K562 (cell line): ENCODE measurements around the gene TEKT2. TPM values are rescaled to one million over a fixed set of nuclear protein-coding genes. Genes with fewer than 3 reads are reported as not detected.

ENCODE experiments used
- ATAC-seq: fragments of 200-7000 bp; cut with Tn5 transposase; 3 replicates; pipeline ENCODE4 v1.9.1; 2020; ENCODE audit warnings: moderate library complexity
- BruUV-seq: library from RNA; stranded (reverse); fragments of 400-500 nt; replicated peaks from 2 replicates; lab custom pipeline; 2021; lab: Mats Ljungman, UMichigan
- CTCF ChIA-PET: fragments of 300-600 bp; formaldehyde crosslinking; extraction: SDS; loops from one replicate; lab custom pipeline; 2021; ENCODE audit warnings: low intra/inter-chr PET ratio; lab: Yijun Ruan, JAX
- POLR2A ChIA-PET: fragments of 300-600, 350-650 bp; sonication (Branson Sonifier 250); formaldehyde crosslinking; extraction: SDS; loops from one replicate; lab custom pipeline; 2021; ENCODE audit warnings: antibody characterized with exemption, inconsistent platforms; lab: Yijun Ruan, JAX
- DNase-seq, 4 experiments: peaks; one replicate each; pipeline versions ENCODE4 v3.0.0 to v3.0.0-alpha.2; 2011 to 2018; ENCODE audit warnings: low spot score in 3 of 4, mixed read lengths in 3 of 4; ENCODE audit errors: extremely low read depth in 1 of 4
- FAIRE-seq: peaks from 2 replicates; lab custom pipeline; 2011; peaks lifted over from hg19 to GRCh38; lab: Jason Lieb, UNC
- H2AFZ ChIP-seq: 2 replicates; pipeline ENCODE4 v1.6.0; 2011; ENCODE audit warnings: low read depth, low read length, control low read depth, inconsistent platforms
- H3K27ac ChIP-seq: fragments of 200-600 bp; 3 replicates; pipeline ENCODE4 v1.8.0; 2011; ENCODE audit warnings: low read depth, mild to moderate bottlenecking, control low read depth, inconsistent platforms, low read length, moderate library complexity, mixed read lengths; ENCODE audit errors: extremely low read depth
- H3K27me3 ChIP-seq, 2 experiments: fragments of 300-600 bp in 1 of 2; 2 replicates in 1 of 2; 3 replicates in 1 of 2; pipeline versions ENCODE4 v1.6.0 to v1.8.0; 2011; ENCODE audit warnings: inconsistent platforms in 2 of 2, low read length in 2 of 2, mild to moderate bottlenecking in 1 of 2, mixed read lengths in 1 of 2, moderate library complexity in 1 of 2; ENCODE audit not compliant: control insufficient read depth in 2 of 2, insufficient read depth in 2 of 2
- H3K36me3 ChIP-seq: fragments of 300-600 bp; 3 replicates; pipeline ENCODE4 v1.8.0; 2011; ENCODE audit warnings: mild to moderate bottlenecking, low read length, inconsistent platforms; ENCODE audit not compliant: control insufficient read depth, insufficient read depth
- H3K4me1 ChIP-seq, 2 experiments: fragments of 200-600 bp in 1 of 2; replicated peaks in 1 of 2; 2 replicates in 1 of 2; 3 replicates in 1 of 2; pipeline versions ENCODE4 v1.5.1 to v1.8.0; 2011; ENCODE audit warnings: inconsistent platforms in 2 of 2, low read length in 2 of 2, mild to moderate bottlenecking in 1 of 2, mixed read lengths in 1 of 2, moderate library complexity in 1 of 2; ENCODE audit not compliant: control insufficient read depth in 2 of 2, insufficient read depth in 2 of 2
- H3K4me2 ChIP-seq: 2 replicates; pipeline ENCODE4 v1.6.1; 2011; ENCODE audit warnings: low read length, control low read depth, inconsistent platforms, mixed read lengths; ENCODE audit not compliant: insufficient read depth
- H3K4me3 ChIP-seq: fragments of 200-600 bp; sonication (generic), shearing (Covaris generic); 2 replicates; pipeline ENCODE4 v1.5.1; 2016; ENCODE audit warnings: control low read depth, inconsistent platforms
- H3K79me2 ChIP-seq: fragments of 200-600 bp; 3 replicates; pipeline ENCODE4 v1.8.0; 2011; ENCODE audit warnings: low read length, inconsistent platforms; ENCODE audit not compliant: control insufficient read depth, insufficient read depth
- H3K9ac ChIP-seq, 2 experiments: 2 replicates each; pipeline versions ENCODE4 v1.6.0 to v1.6.1; 2011; ENCODE audit warnings: low read depth in 2 of 2, low read length in 2 of 2, control low read depth in 1 of 2, inconsistent platforms in 1 of 2, mild to moderate bottlenecking in 1 of 2, mixed read lengths in 1 of 2; ENCODE audit not compliant: insufficient read depth in 1 of 2
- H3K9me1 ChIP-seq: one replicate; pipeline ENCODE4 v1.6.0; 2011; ENCODE audit warnings: inconsistent platforms, mild to moderate bottlenecking, low read length, moderate library complexity; ENCODE audit not compliant: control insufficient read depth, insufficient read depth
- H3K9me3 ChIP-seq: replicated peaks from 2 replicates; pipeline ENCODE4 v1.5.1; 2011; ENCODE audit warnings: low read depth, low read length, inconsistent platforms; ENCODE audit not compliant: control insufficient read depth, insufficient read depth
- H4K20me1 ChIP-seq: replicated peaks from 2 replicates; pipeline ENCODE4 v1.6.1; 2011; ENCODE audit warnings: low read length, inconsistent platforms, mixed read lengths; ENCODE audit not compliant: control insufficient read depth, insufficient read depth
- BCOR ChIP-seq: fragments of 450-650 bp; IDR thresholded peaks from 2 replicates; pipeline ENCODE4 v1.6.1; 2016
- CTBP1 ChIP-seq: fragments of 450-650 bp; IDR thresholded peaks from 2 replicates; pipeline ENCODE4 v1.6.1; 2016; ENCODE audit warnings: borderline replicate concordance
- DNMT1 ChIP-seq: fragments of 450-650 bp; IDR thresholded peaks from 2 replicates; pipeline ENCODE4 v1.6.1; 2016; ENCODE audit warnings: antibody characterized with exemption, mild to moderate bottlenecking
- EZH2 ChIP-seq: IDR thresholded peaks from 2 replicates; pipeline ENCODE4 v1.6.1; 2012; ENCODE audit warnings: low read depth, mild to moderate bottlenecking, inconsistent platforms, low read length, borderline replicate concordance
- FOXA1 ChIP-seq: fragments of 450-650 bp; IDR thresholded peaks from 2 replicates; pipeline ENCODE4 v1.6.1; 2016; ENCODE audit warnings: mild to moderate bottlenecking, borderline replicate concordance
- KDM1A ChIP-seq, 2 experiments: fragments of 450-650 bp; IDR thresholded peaks; 2 replicates each; pipeline ENCODE4 v1.6.1; 2016; ENCODE audit warnings: mild to moderate bottlenecking in 2 of 2
- NCOA1 ChIP-seq: fragments of 450-650 bp; IDR thresholded peaks from 2 replicates; pipeline ENCODE4 v1.6.1; 2016; ENCODE audit warnings: low read depth
- NR2C2 ChIP-seq, 2 experiments: fragments of 200-800 bp in 1 of 2; sonication (Bioruptor generic) in 1 of 2; sonication (generic) in 1 of 2; formaldehyde crosslinking in 1 of 2; IDR thresholded peaks; 2 replicates each; pipeline versions ENCODE4 v1.6.1 to v1.8.0; 2016 to 2022; ENCODE audit warnings: mild to moderate bottlenecking in 1 of 2, missing compliant biosample characterization in 1 of 2, missing genetic modification characterization in 1 of 2, missing genetic modification reagents in 1 of 2
- OTX1 ChIP-seq: fragments of 450-650 bp; formaldehyde crosslinking; IDR thresholded peaks from 2 replicates; pipeline ENCODE4 v1.4.0; 2022; ENCODE audit warnings: mild to moderate bottlenecking
- PKNOX1 ChIP-seq: fragments of 450-650 bp; IDR thresholded peaks from 2 replicates; pipeline ENCODE4 v1.6.1; 2016
- RBFOX2 ChIP-seq: fragments of 200-400 bp; formaldehyde crosslinking; IDR thresholded peaks from 2 replicates; pipeline ENCODE4 v1.6.1; 2017; ENCODE audit warnings: low read depth, mild to moderate bottlenecking, low read length, moderate library complexity
- RBM25 ChIP-seq: fragments of 200-400 bp; formaldehyde crosslinking; IDR thresholded peaks from 2 replicates; pipeline ENCODE4 v1.6.1; 2018; ENCODE audit warnings: low read length, low read depth, moderate library complexity; ENCODE audit not compliant: severe bottlenecking
- RCOR1 ChIP-seq, 2 experiments: IDR thresholded peaks; 2 replicates each; pipeline ENCODE4 v1.6.1; 2012; ENCODE audit warnings: low read depth in 2 of 2, low read length in 2 of 2, borderline replicate concordance in 1 of 2, improper control_type of control experiment in 1 of 2
- RFX1 ChIP-seq: fragments of 450-650 bp; IDR thresholded peaks from 2 replicates; pipeline ENCODE4 v1.6.1; 2016; ENCODE audit warnings: mild to moderate bottlenecking, moderate library complexity
- SAFB2 ChIP-seq: fragments of 200-400 bp; formaldehyde crosslinking; IDR thresholded peaks from 2 replicates; pipeline ENCODE4 v1.6.1; 2018; ENCODE audit warnings: borderline replicate concordance, low read length, low read depth, moderate library complexity; ENCODE audit not compliant: severe bottlenecking
- TCF15 ChIP-seq: fragments of 250-450 bp; sonication (Bioruptor Pico); IDR thresholded peaks from 2 replicates; pipeline ENCODE4 v1.8.0; 2022; ENCODE audit warnings: moderate library complexity, mild to moderate bottlenecking, inconsistent platforms
- TGIF2 ChIP-seq: sonication (generic); formaldehyde crosslinking; IDR thresholded peaks from 2 replicates; pipeline ENCODE4 v1.8.1; 2022; ENCODE audit warnings: mild to moderate bottlenecking, missing genetic modification reagents, moderate library complexity
- ZC3H8 ChIP-seq: fragments of 450-650 bp; IDR thresholded peaks from 2 replicates; pipeline ENCODE4 v1.6.1; 2017
- ZNF511 ChIP-seq: sonication (generic); formaldehyde crosslinking; IDR thresholded peaks from 2 replicates; pipeline ENCODE4 v1.8.0; 2022; ENCODE audit warnings: mild to moderate bottlenecking, missing genetic modification reagents
- ZNF830 ChIP-seq: fragments of 250-450 bp; sonication (Bioruptor Pico); IDR thresholded peaks from 2 replicates; pipeline ENCODE4 v1.5.0; 2021; ENCODE audit warnings: mild to moderate bottlenecking
- WGBS: fragments of 100-300 bp; shearing (Covaris generic); methylation state at CpG from one replicate; pipeline ENCODE4 v1.1.6; 2016; ENCODE audit warnings: low coverage, mixed read lengths; ENCODE audit not compliant: insufficient coverage; ENCODE audit errors: missing lambda C conversion rate; 5-methylcytosine and 5-hydroxymethylcytosine counted together
- in situ Hi-C: fragments of 300-500 bp; cut with MboI; formaldehyde crosslinking; loops from 4 replicates; pipeline ENCODE4 v1.15.0; 2018; ENCODE audit warnings: inconsistent platforms, mixed read lengths
- intact Hi-C: fragments of 100-400 bp; cut with micrococcal nuclease; formaldehyde crosslinking; loops from 2 replicates; pipeline ENCODE4 v1.14.2; 2022
- polyA plus RNA-seq, 8 experiments: library from polyadenylated mRNA; depleted of rRNA in 4 of 8; stranded (reverse) in 5 of 8; unstranded in 3 of 8; fragments of >200 nt; fragmentation: Nextera tagmentation in 2 of 8; fragmentation: Illumina TruSeq in 1 of 8; extraction: Ambion mirVana in 2 of 8; extraction: Trizol in 1 of 8; gene quantifications; 2 replicates each; pipeline versions ENCODE4 v1.2.1 to v1.2.3, GENCODE V29; 2011 to 2014; ENCODE audit warnings: inconsistent platforms in 1 of 8, missing spikeins in 1 of 8
- total RNA-seq, 7 experiments: library from RNA; depleted of rRNA in 6 of 7; stranded (reverse); fragments of >200 nt in 6 of 7; fragmentation: Illumina TruSeq in 2 of 7; extraction: Trizol in 2 of 7; gene quantifications; 2 replicates each; pipeline versions ENCODE4 v1.2.1 to v1.2.3, GENCODE V29; 2011 to 2021; ENCODE audit warnings: low replicate concordance in 1 of 7

Gene TEKT2
- total and polyA plus RNA-seq, 9 of the 15 experiments (the other 6 are each of a cell fraction or from before 2014, with no cell fraction given): 0.06 to 0.94 (median 0.30) TPM; not detected in 1

- H3K79me2 ChIP-seq: no peaks in the 10 kb centered on the region
- H3K36me3 ChIP-seq: no peaks in the 10 kb centered on the region
- no peak overlapping the region; a peak in 1 of 4 replicates for H3K9ac ChIP-seq
- no peak for ATAC-seq
- no peaks in the 10 kb centered on the region; the same call in 1 of the 2 replicates for H4K20me1 ChIP-seq
- H3K9me1 ChIP-seq: no peaks in the 10 kb centered on the region
- in situ Hi-C loops (no loop called here), intact Hi-C loops (no loop called here)
- ChIA-PET CTCF (no interaction called here), POLR2A (interaction anchor here (1.2 kb wide), 1 partner anchor 10 kb away, joined by 4 read pairs; no protein-coding TSS in a partner anchor)
- no peak overlapping the region for H3K4me2 ChIP-seq
- peaks cover 0 to 10% of the 10 kb centered on the region in 2 experiments; a peak in 1 of 5 replicates for H3K27me3 ChIP-seq
- H3K4me1 ChIP-seq: peaks cover 4 to 39% of the 10 kb centered on the region in 2 experiments; a peak in 3 of 5 replicates
- no peak for DNase-seq
- TF ChIP-seq RBFOX2: no peak
- TF ChIP-seq CTBP1: peak; percentile 69; the same call in 1 of the 2 replicates
- TF ChIP-seq BCOR: peak; percentile 65
- peak in 1 of 2 experiments; percentile 43; a peak in 1 of 4 replicates for TF ChIP-seq RCOR1 (IDR thresholded peaks at IDR 0.05; ENCODE audit: borderline replicate concordance in 1 of 2, low read depth in 2 of 2, low read length in 2 of 2)
- TF ChIP-seq RBM25: peak; percentile 68
- peak; percentile 71 to 77; a peak in 3 of 4 replicates for TF ChIP-seq KDM1A (IDR thresholded peaks at IDR 0.05)
- no peak for TF ChIP-seq NR2C2 (CRISPR knock-in tag; IDR thresholded peaks at IDR 0.05)
- no peak for TF ChIP-seq NR2C2 (tag; IDR thresholded peaks at IDR 0.05)
- no peak for TF ChIP-seq NCOA1
- no peak for TF ChIP-seq EZH2
- no peak for TF ChIP-seq ZC3H8
- TF ChIP-seq ZNF830 (CRISPR knock-in tag): no peak
- peak; percentile 82; the same call in 1 of the 2 replicates for TF ChIP-seq RFX1
- TF ChIP-seq OTX1 (CRISPR knock-in tag): no peak
- TF ChIP-seq PKNOX1: no peak
- no peak for TF ChIP-seq FOXA1
- TF ChIP-seq TGIF2 (CRISPR knock-in tag): 0 out of 2 replicates have a peak, but pooled peaks have one; percentile 33
- TF ChIP-seq TCF15 (CRISPR knock-in tag): no peak
- no peak for TF ChIP-seq ZNF511 (CRISPR knock-in tag)
- no peak for TF ChIP-seq DNMT1
- TF ChIP-seq SAFB2: no peak
- H3K4me3 ChIP-seq: no peak overlapping the region
- no peak overlapping the region for H3K27ac ChIP-seq
- H3K9me3 ChIP-seq: no peaks in the 10 kb centered on the region
- no peak overlapping the region for H2AFZ ChIP-seq
- no peak for FAIRE-seq
- WGBS: 22% methylated on average over 12 of the region's 12 CpGs
- no TSS peak for BruUV-seq
Measured at GRCh38 chr1:36122062-36123030, 38.5 kb downstream of the TEKT2 start.
